Measurements from ENCODE around the gene CENPM.

CENPM gene

GRCh38 chr22:41913842-41914534 is 33.0 kb downstream of the CENPM start:
- no peak for DNase-seq (ENCODE audit: low spot score)

GRCh38 chr22:41913040-41913719 is 33.8 kb downstream of the CENPM start:
- DNase-seq (ENCODE audit: low spot score): no peak

GRCh38 chr22:41912338-41913039 is 34.5 kb downstream of the CENPM start:
- no peak for DNase-seq (ENCODE audit: low spot score)

- no peak for DNase-seq (ENCODE audit: low spot score)
These were observed 35.8 kb downstream of the CENPM start for GRCh38 chr22:41911001-41911611.

- DNase-seq (ENCODE audit: low spot score): peak; percentile 14
These were observed 36.6 kb downstream of the CENPM start for GRCh38 chr22:41910050-41911000.

GRCh38 chr22:41909310-41910049 is 37.5 kb downstream of the CENPM start:
- no peak for DNase-seq (ENCODE audit: low spot score)

GRCh38 chr22:41908411-41909309 is 38.3 kb downstream of the CENPM start:
- DNase-seq (ENCODE audit: low spot score): no peak

GRCh38 chr22:41907436-41908401 is 39.2 kb downstream of the CENPM start:
- DNase-seq (ENCODE audit: low spot score): peak; percentile 14

GRCh38 chr22:41906822-41907221 is 40.1 kb downstream of the CENPM start:
- DNase-seq (ENCODE audit: low spot score): no peak

GRCh38 chr22:41905411-41906202 is 41.3 kb downstream of the CENPM start:
- no peak for DNase-seq (ENCODE audit: low spot score)

- DNase-seq (ENCODE audit: low spot score): no peak
These were observed 42.2 kb downstream of the CENPM start for GRCh38 chr22:41904450-41905410.

GRCh38 chr22:41902932-41903421 is 44.0 kb downstream of the CENPM start:
- DNase-seq (ENCODE audit: low spot score): peak; percentile 34

- no peak for DNase-seq (ENCODE audit: low spot score)
These were observed 44.9 kb downstream of the CENPM start for GRCh38 chr22:41902016-41902415.

- no peak for DNase-seq (ENCODE audit: low spot score)
These were observed 46.2 kb downstream of the CENPM start for GRCh38 chr22:41900652-41901312.

GRCh38 chr22:41899992-41900651 is 46.8 kb downstream of the CENPM start:
- DNase-seq (ENCODE audit: low spot score): no peak
